GM12873 (cell line): ENCODE results near the gene IRF4.

Source experiments
- CTCF ChIP-seq: IDR thresholded peaks from 2 replicates; pipeline ENCODE4 v1.5.1; 2012; ENCODE audit warnings: low read depth, mild to moderate bottlenecking, moderate library complexity, low read length, control low read depth; ENCODE audit not compliant: insufficient read depth; ENCODE audit errors: missing control alignments

IRF4 gene

GRCh38 chr6:345747-346385, 45.7 kb upstream of the IRF4 start:
- TF ChIP-seq CTCF: no peak

- TF ChIP-seq CTCF: no peak
Measured at GRCh38 chr6:346386-347030, 45.0 kb upstream of the IRF4 start.

GRCh38 chr6:347232-347631, 44.3 kb upstream of the IRF4 start:
- no peak for TF ChIP-seq CTCF

GRCh38 chr6:347951-348859, 43.3 kb upstream of the IRF4 start:
- TF ChIP-seq CTCF: no peak

- no peak for TF ChIP-seq CTCF
Measured at GRCh38 chr6:348860-349396, 42.6 kb upstream of the IRF4 start.

- TF ChIP-seq CTCF: no peak
Measured at GRCh38 chr6:349491-349921, 42.0 kb upstream of the IRF4 start.

GRCh38 chr6:350371-350770, 41.2 kb upstream of the IRF4 start:
- TF ChIP-seq CTCF: no peak
